MM.1S (cell line): ENCODE data around the gene SDK1.

Experiments
- DNase-seq: peaks from one replicate; pipeline ENCODE4 v3.0.0-alpha.2; 2015
- H2AFZ ChIP-seq: fragments of 300-600 bp; sonication (generic); 2 replicates; pipeline ENCODE4 v1.6.0; 2016; ENCODE audit warnings: antibody characterized with exemption, low read length
- H3F3A ChIP-seq: fragments of 300-600 bp; sonication (generic); 2 replicates; pipeline ENCODE4 v1.6.1; 2016; ENCODE audit warnings: mild to moderate bottlenecking, antibody characterized with exemption, low read length, moderate library complexity, mixed read lengths; ENCODE audit not compliant: insufficient read depth
- H3K27ac ChIP-seq: fragments of 300-600 bp; sonication (generic); 2 replicates; pipeline ENCODE4 v1.5.1; 2016; ENCODE audit warnings: mild to moderate bottlenecking, low read length
- H3K27me3 ChIP-seq: fragments of 300-600 bp; sonication (generic); replicated peaks from 2 replicates; pipeline ENCODE4 v1.6.0; 2016; ENCODE audit warnings: low read length; ENCODE audit not compliant: insufficient read depth
- H3K36me3 ChIP-seq: fragments of 300-600 bp; sonication (generic); replicated peaks from 2 replicates; pipeline ENCODE4 v1.6.1; 2016; ENCODE audit warnings: mild to moderate bottlenecking, low read length, mixed read lengths; ENCODE audit not compliant: insufficient read depth
- H3K4me1 ChIP-seq: fragments of 300-600 bp; sonication (generic); 2 replicates; pipeline ENCODE4 v1.6.1; 2016; ENCODE audit warnings: low read length, mixed read lengths
- H3K4me2 ChIP-seq: fragments of 300-600 bp; sonication (generic); 2 replicates; pipeline ENCODE4 v1.6.0; 2016; ENCODE audit warnings: low read depth, low read length
- H3K4me3 ChIP-seq: fragments of 300-600 bp; sonication (generic); 2 replicates; pipeline ENCODE4 v1.5.1; 2016; ENCODE audit warnings: low read length, mixed read lengths
- H3K79me2 ChIP-seq: fragments of 300-600 bp; sonication (generic); 2 replicates; pipeline ENCODE4 v1.6.1; 2016; ENCODE audit warnings: mixed run types, low read length, mixed read lengths
- H3K9ac ChIP-seq: fragments of 300-600 bp; sonication (generic); 2 replicates; pipeline ENCODE4 v1.6.1; 2016; ENCODE audit warnings: low read length, mixed read lengths
- H3K9me2 ChIP-seq: fragments of 300-600 bp; sonication (generic); replicated peaks from 2 replicates; pipeline ENCODE4 v1.6.1; 2016; ENCODE audit warnings: mild to moderate bottlenecking, low read length, mixed read lengths; ENCODE audit not compliant: insufficient read depth
- H3K9me3 ChIP-seq: fragments of 300-600 bp; sonication (generic); replicated peaks from 2 replicates; pipeline ENCODE4 v1.6.1; 2016; ENCODE audit warnings: mild to moderate bottlenecking, low read length, mixed read lengths; ENCODE audit not compliant: insufficient read depth
- H4K20me1 ChIP-seq: fragments of 300-600 bp; sonication (generic); 2 replicates; pipeline ENCODE4 v1.6.1; 2016; ENCODE audit warnings: mild to moderate bottlenecking, low read length, moderate library complexity, mixed read lengths; ENCODE audit not compliant: insufficient read depth
- CTCF ChIP-seq: fragments of 300-600 bp; sonication (generic); IDR thresholded peaks from 2 replicates; pipeline ENCODE4 v1.5.1; 2016; ENCODE audit warnings: antibody characterized with exemption, low read length, mixed read lengths
- EZH2 ChIP-seq: fragments of 300-600 bp; sonication (generic); optimal IDR thresholded peaks from 2 replicates; pipeline ENCODE3; 2017; ENCODE audit warnings: low read depth, mild to moderate bottlenecking, antibody characterized with exemption, low read length, mixed read lengths
- EZH2phosphoT487 ChIP-seq: fragments of 300-600 bp; sonication (generic); IDR thresholded peaks from 2 replicates; pipeline ENCODE4 v1.6.1; 2018; ENCODE audit warnings: antibody characterized with exemption, low read length

The SDK1 gene

DNA sequence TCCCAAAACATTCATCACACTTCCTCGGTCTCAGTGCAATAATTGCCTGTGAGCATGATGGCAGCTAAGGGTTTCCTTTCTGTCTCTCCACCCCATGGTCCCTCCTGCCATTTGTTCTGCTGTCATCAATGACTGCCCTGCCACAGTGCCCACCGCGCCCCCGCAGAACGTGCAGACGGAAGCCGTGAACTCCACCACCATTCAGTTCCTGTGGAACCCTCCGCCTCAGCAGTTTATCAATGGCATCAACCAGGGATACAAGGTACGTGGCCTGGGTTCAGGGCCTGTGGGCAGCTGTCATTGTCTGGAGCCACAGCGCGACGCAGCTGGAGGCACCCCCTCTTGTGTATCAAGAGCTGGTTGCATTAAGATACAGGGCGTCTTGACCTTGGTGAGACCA lies 748.1 kb downstream of the SDK1 start:
- Histone ChIP-seq H3F3A (no peaks in the 10 kb centered on the region), H3K4me2 (no peak overlapping the region), H2AFZ (no peak overlapping the region), H3K4me3 (no peak overlapping the region), H3K9ac (no peak overlapping the region), H3K4me1 (no peaks in the 10 kb centered on the region), H3K79me2 (no peaks in the 10 kb centered on the region), H3K27me3 (no peaks in the 10 kb centered on the region), H3K27ac (no peak overlapping the region), H3K9me2 (no peaks in the 10 kb centered on the region), H3K36me3 (no peaks in the 10 kb centered on the region), H4K20me1 (no peaks in the 10 kb centered on the region), H3K9me3 (no peaks in the 10 kb centered on the region)
- DNase-seq: no peak
- no peak for TF ChIP-seq CTCF
- TF ChIP-seq EZH2: no peak
- TF ChIP-seq EZH2phosphoT487: no peak

GRCh38 chr7:4050126-4050660 lies 749.1 kb downstream of the SDK1 start:
- no peak overlapping the region for H3K4me2 ChIP-seq
- H3F3A ChIP-seq: no peaks in the 10 kb centered on the region
- no peak overlapping the region for H3K9ac ChIP-seq
- no peaks in the 10 kb centered on the region for H3K79me2 ChIP-seq
- no peaks in the 10 kb centered on the region for H3K4me1 ChIP-seq
- H4K20me1 ChIP-seq: no peaks in the 10 kb centered on the region
- DNase-seq: no peak
- no peaks in the 10 kb centered on the region for H3K36me3 ChIP-seq
- H3K27me3 ChIP-seq: no peaks in the 10 kb centered on the region
- no peak overlapping the region for H3K4me3 ChIP-seq
- H2AFZ ChIP-seq: no peak overlapping the region
- no peak for TF ChIP-seq CTCF
- no peak for TF ChIP-seq EZH2phosphoT487
- TF ChIP-seq EZH2: no peak
- no peak overlapping the region for H3K27ac ChIP-seq
- H3K9me3 ChIP-seq: no peaks in the 10 kb centered on the region
- H3K9me2 ChIP-seq: no peaks in the 10 kb centered on the region

- Histone ChIP-seq H3F3A (no peaks in the 10 kb centered on the region), H3K4me3 (no peak overlapping the region), H4K20me1 (no peaks in the 10 kb centered on the region), H3K4me2 (no peak overlapping the region), H3K9me2 (no peaks in the 10 kb centered on the region), H3K79me2 (no peaks in the 10 kb centered on the region), H3K27ac (no peak overlapping the region), H3K36me3 (no peaks in the 10 kb centered on the region), H3K4me1 (no peaks in the 10 kb centered on the region), H2AFZ (no peak overlapping the region), H3K9ac (no peak overlapping the region), H3K27me3 (no peaks in the 10 kb centered on the region), H3K9me3 (no peaks in the 10 kb centered on the region)
- TF ChIP-seq EZH2phosphoT487: no peak
- no peak for TF ChIP-seq CTCF
- TF ChIP-seq EZH2: no peak
- no peak for DNase-seq
Observed at GRCh38 chr7:4051696-4052095, 750.6 kb downstream of the SDK1 start.
